ENCODE results near the gene MANEAL. TPM values are rescaled to one million over a fixed set of nuclear protein-coding genes. Genes with fewer than 3 reads are reported as not detected.

The MANEAL gene
- total and polyA plus RNA-seq, 2 of the 13 experiments (the other 11 are each of a cell fraction or from before 2014, with no cell fraction given): 20.8 to 26.4 TPM

DNA sequence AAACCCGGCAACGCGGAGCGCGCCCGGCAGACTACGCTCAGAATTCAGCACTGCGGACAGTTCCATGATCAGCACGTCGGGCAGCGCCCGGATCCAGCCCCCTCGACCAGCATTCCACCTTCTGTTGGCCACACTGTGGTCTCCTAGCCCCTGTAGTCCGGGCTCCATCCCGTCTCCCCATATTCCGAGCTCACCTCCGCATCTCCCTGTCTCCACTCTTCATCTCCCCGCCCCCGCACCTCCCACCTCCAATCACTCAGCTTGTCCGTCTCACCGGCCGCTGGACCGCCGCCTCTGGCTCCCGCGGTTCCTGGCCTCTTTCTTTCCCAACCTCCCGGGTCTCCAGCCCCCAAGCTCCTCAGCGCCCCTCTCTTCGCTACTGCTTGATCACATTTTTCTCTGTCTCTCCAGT, 29.2 kb upstream of the MANEAL start (continued):
- TF ChIP-seq, protein P1, sequence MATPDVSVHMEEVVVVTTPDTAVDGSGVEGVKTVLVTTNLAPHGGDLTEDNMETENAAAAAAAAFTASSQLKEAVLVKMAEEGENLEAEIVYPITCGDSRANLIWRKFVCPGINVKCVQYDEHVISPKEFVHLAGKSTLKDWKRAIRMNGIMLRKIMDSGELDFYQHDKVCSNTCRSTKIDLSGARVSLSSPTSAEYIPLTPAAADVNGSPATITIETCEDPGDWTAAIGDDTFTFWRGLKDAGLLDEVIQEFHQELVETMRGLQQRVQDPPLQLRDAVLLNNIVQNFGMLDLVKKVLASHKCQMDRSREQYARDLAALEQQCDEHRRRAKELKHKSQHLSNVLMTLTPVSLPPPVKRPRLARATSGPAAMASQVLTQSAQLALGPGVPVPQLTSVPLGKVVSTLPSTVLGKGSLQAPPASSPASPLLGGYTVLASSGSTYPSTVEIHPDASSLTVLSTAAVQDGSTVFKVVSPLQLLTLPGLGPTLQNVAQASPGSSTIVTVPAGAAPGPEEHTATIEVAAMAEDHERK (CRISPR knock-in tag; IDR thresholded peaks at IDR 0.05; ENCODE audit: low read depth): no peak; the same call in 1 of the 2 replicates
- TF ChIP-seq ZBTB4 (CRISPR knock-in tag; IDR thresholded peaks at IDR 0.05; ENCODE audit: borderline replicate concordance): peak; percentile 82; the same call in 1 of the 2 replicates
- TF ChIP-seq SMAD9 (CRISPR knock-in tag; IDR thresholded peaks at IDR 0.05): peak; percentile 98
- peak; percentile 85; the same call in 1 of the 2 replicates for TF ChIP-seq SNAPC2 (CRISPR knock-in tag; IDR thresholded peaks at IDR 0.05)
- peak; percentile 99; the same call in 1 of the 2 replicates for TF ChIP-seq NFATC3 (CRISPR knock-in tag; IDR thresholded peaks at IDR 0.05)
- peak; percentile 69; the same call in 1 of the 2 replicates for TF ChIP-seq KAT7 (CRISPR knock-in tag; IDR thresholded peaks at IDR 0.05; ENCODE audit: borderline replicate concordance)
- TF ChIP-seq, protein P2, sequence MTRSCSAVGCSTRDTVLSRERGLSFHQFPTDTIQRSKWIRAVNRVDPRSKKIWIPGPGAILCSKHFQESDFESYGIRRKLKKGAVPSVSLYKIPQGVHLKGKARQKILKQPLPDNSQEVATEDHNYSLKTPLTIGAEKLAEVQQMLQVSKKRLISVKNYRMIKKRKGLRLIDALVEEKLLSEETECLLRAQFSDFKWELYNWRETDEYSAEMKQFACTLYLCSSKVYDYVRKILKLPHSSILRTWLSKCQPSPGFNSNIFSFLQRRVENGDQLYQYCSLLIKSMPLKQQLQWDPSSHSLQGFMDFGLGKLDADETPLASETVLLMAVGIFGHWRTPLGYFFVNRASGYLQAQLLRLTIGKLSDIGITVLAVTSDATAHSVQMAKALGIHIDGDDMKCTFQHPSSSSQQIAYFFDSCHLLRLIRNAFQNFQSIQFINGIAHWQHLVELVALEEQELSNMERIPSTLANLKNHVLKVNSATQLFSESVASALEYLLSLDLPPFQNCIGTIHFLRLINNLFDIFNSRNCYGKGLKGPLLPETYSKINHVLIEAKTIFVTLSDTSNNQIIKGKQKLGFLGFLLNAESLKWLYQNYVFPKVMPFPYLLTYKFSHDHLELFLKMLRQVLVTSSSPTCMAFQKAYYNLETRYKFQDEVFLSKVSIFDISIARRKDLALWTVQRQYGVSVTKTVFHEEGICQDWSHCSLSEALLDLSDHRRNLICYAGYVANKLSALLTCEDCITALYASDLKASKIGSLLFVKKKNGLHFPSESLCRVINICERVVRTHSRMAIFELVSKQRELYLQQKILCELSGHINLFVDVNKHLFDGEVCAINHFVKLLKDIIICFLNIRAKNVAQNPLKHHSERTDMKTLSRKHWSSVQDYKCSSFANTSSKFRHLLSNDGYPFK (CRISPR knock-in tag; IDR thresholded peaks at IDR 0.05; ENCODE audit: borderline replicate concordance): peak; percentile 77; the same call in 1 of the 2 replicates
- TF ChIP-seq SRF (IDR thresholded peaks at IDR 0.05; ENCODE audit: low read depth, low read length): no peak
- TF ChIP-seq ZKSCAN5 (CRISPR knock-in tag; IDR thresholded peaks at IDR 0.05): peak; percentile 91
- no peak for TF ChIP-seq ZNF597 (CRISPR knock-in tag; IDR thresholded peaks at IDR 0.05)
- TF ChIP-seq ZNF549 (CRISPR knock-in tag; IDR thresholded peaks at IDR 0.05): peak; percentile 91
- no peak for TF ChIP-seq MAFK (conservative IDR thresholded peaks at IDR 0.05 in 1 of 2, IDR thresholded peaks at IDR 0.05 in 1 of 2; ENCODE audit: low read length in 2 of 2)
- TF ChIP-seq, protein P3, sequence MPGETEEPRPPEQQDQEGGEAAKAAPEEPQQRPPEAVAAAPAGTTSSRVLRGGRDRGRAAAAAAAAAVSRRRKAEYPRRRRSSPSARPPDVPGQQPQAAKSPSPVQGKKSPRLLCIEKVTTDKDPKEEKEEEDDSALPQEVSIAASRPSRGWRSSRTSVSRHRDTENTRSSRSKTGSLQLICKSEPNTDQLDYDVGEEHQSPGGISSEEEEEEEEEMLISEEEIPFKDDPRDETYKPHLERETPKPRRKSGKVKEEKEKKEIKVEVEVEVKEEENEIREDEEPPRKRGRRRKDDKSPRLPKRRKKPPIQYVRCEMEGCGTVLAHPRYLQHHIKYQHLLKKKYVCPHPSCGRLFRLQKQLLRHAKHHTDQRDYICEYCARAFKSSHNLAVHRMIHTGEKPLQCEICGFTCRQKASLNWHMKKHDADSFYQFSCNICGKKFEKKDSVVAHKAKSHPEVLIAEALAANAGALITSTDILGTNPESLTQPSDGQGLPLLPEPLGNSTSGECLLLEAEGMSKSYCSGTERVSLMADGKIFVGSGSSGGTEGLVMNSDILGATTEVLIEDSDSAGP (CRISPR knock-in tag; IDR thresholded peaks at IDR 0.05; ENCODE audit: borderline replicate concordance): peak; percentile 72
- TF ChIP-seq, protein P4, sequence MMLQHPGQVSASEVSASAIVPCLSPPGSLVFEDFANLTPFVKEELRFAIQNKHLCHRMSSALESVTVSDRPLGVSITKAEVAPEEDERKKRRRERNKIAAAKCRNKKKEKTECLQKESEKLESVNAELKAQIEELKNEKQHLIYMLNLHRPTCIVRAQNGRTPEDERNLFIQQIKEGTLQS (CRISPR knock-in tag; IDR thresholded peaks at IDR 0.05): peak; percentile 98
- TF ChIP-seq ZNF263 (CRISPR knock-in tag; IDR thresholded peaks at IDR 0.05): peak; percentile 92
- peak; percentile 100 for TF ChIP-seq KLF11 (CRISPR knock-in tag; IDR thresholded peaks at IDR 0.05)
- TF ChIP-seq SAFB2 (CRISPR knock-in tag; IDR thresholded peaks at IDR 0.05; ENCODE audit: borderline replicate concordance, low read depth): peak; percentile 94
- peak; percentile 98 for TF ChIP-seq ZNF530 (CRISPR knock-in tag; IDR thresholded peaks at IDR 0.05; ENCODE audit: low read depth)
- peak; percentile 95 for TF ChIP-seq KDM2A (CRISPR knock-in tag; IDR thresholded peaks at IDR 0.05; ENCODE audit: borderline replicate concordance, low read depth)

Data from HepG2 (cell line).